Muscle of leg (tissue), 11 donors: ENCODE data around the gene ENG. TPM values are rescaled to one million over a fixed set of nuclear protein-coding genes. Genes with fewer than 3 reads are reported as not detected.

Source experiments
- DNase-seq: peaks from one replicate; pipeline ENCODE4 v3.0.0; 2013
- H3K27ac ChIP-seq: one replicate; pipeline ENCODE4 v1.5.1; 2013; ENCODE audit warnings: mild to moderate bottlenecking, low read length, control low read depth
- H3K27me3 ChIP-seq: one replicate; pipeline ENCODE4 v1.6.1; 2013; ENCODE audit warnings: low read length; ENCODE audit not compliant: control insufficient read depth, insufficient read depth
- H3K36me3 ChIP-seq: one replicate; pipeline ENCODE4 v1.6.1; 2013; ENCODE audit warnings: low read length; ENCODE audit not compliant: control insufficient read depth, insufficient read depth
- H3K4me1 ChIP-seq: one replicate; pipeline ENCODE4 v1.6.1; 2013; ENCODE audit warnings: low read length; ENCODE audit not compliant: control insufficient read depth, insufficient read depth
- H3K4me3 ChIP-seq: one replicate; pipeline ENCODE4 v1.5.1; 2013; ENCODE audit warnings: low read length, control low read depth
- H3K9me3 ChIP-seq: replicated peaks from 2 replicates; pipeline ENCODE4 v1.6.1; 2013; ENCODE audit warnings: low read depth, low read length; ENCODE audit not compliant: control insufficient read depth
- WGBS: methylation state at CpG from one replicate; pipeline ENCODE4 v1.1.5; 2013; ENCODE audit warnings: missing lambda C conversion rate; ENCODE audit not compliant: insufficient coverage; 5-methylcytosine and 5-hydroxymethylcytosine counted together
- polyA plus RNA-seq, 8 donors: library from polyadenylated mRNA; unstranded; fragments of 120-200 nt; gene quantifications; one replicate each; pipeline versions ENCODE4 v1.2.1 to v1.2.3, GENCODE V29; 2013; ENCODE audit warnings: inconsistent platforms in 1 of 8, low replicate concordance in 1 of 8; ENCODE audit not compliant: insufficient read length in 8 of 8, insufficient read depth in 1 of 8
- total RNA-seq: library from RNA; stranded (reverse); fragments of 120-200 nt; gene quantifications from one replicate; pipeline ENCODE4 v1.2.4, GENCODE V29; 2013

ENG gene
- total and polyA plus RNA-seq, 9 donors, result 9.3 to 77.3 (median 61.2) TPM

- Histone ChIP-seq H3K4me1 (peaks cover 39% of the 10 kb centered on the region), H3K36me3 (peaks cover 5% of the 10 kb centered on the region), H3K27ac (no peak overlapping the region), H3K9me3 (no peaks in the 10 kb centered on the region), H3K4me3 (peak overlapping the region; percentile 35), H3K27me3 (no peaks in the 10 kb centered on the region)
- 88% methylated on average over 1 of the region's 5 CpGs for WGBS
- no peak for DNase-seq
Measured at GRCh38 chr9:127776924-127777289, 77.6 kb downstream of the ENG start.

GRCh38 chr9:127776195-127776923 lies 78.1 kb downstream of the ENG start:
- no peaks in the 10 kb centered on the region for H3K9me3 ChIP-seq
- peak overlapping the region; percentile 6 for H3K27ac ChIP-seq
- peaks cover 39% of the 10 kb centered on the region for H3K4me1 ChIP-seq
- peak overlapping the region; percentile 35 for H3K4me3 ChIP-seq
- peak; percentile 61 for DNase-seq
- 58% methylated on average over 3 of the region's 15 CpGs for WGBS
- peaks cover 5% of the 10 kb centered on the region for H3K36me3 ChIP-seq
- H3K27me3 ChIP-seq, result no peaks in the 10 kb centered on the region

DNA sequence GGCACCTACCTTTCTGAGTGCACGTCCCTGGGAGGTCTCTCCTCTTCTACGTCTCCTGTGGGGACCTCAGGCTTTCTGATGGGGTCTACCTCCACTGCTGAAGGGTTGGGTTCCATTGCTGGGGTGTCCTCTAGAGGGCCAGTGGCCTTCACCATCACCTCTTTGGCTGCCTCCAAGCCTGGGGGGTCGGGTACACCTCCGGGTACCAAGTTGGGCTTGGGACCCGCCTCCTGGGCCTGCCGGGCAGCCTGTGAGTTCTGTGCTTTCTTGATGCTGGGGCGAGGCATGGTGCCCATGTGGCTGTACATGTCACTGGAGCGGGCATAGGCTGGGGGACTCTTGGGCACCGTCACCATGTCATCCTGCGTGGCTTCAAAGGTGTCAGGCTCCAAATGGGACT lies 80.5 kb downstream of the ENG start:
- no peak overlapping the region for H3K4me3 ChIP-seq
- H3K27ac ChIP-seq, result no peak overlapping the region
- DNase-seq, result no peak
- peaks cover 5% of the 10 kb centered on the region for H3K36me3 ChIP-seq
- peaks cover 39% of the 10 kb centered on the region for H3K4me1 ChIP-seq
- 79% methylated on average over 10 of the region's 10 CpGs for WGBS
- no peaks in the 10 kb centered on the region for H3K9me3 ChIP-seq
- H3K27me3 ChIP-seq, result no peaks in the 10 kb centered on the region

GRCh38 chr9:127773272-127773671 lies 81.2 kb downstream of the ENG start:
- Histone ChIP-seq H3K27me3 (no peaks in the 10 kb centered on the region), H3K4me3 (no peak overlapping the region), H3K9me3 (no peaks in the 10 kb centered on the region), H3K36me3 (peaks cover 5% of the 10 kb centered on the region), H3K4me1 (peaks cover 33% of the 10 kb centered on the region), H3K27ac (no peak overlapping the region)
- no peak for DNase-seq
- 74% methylated on average over 3 of the region's 3 CpGs for WGBS

GRCh38 chr9:127772603-127773002 lies 81.9 kb downstream of the ENG start:
- DNase-seq, result no peak
- no peaks in the 10 kb centered on the region for H3K9me3 ChIP-seq
- 100% methylated on average over 1 of the region's 5 CpGs for WGBS
- peaks cover 37% of the 10 kb centered on the region for H3K4me1 ChIP-seq
- no peak overlapping the region for H3K4me3 ChIP-seq
- no peak overlapping the region for H3K27ac ChIP-seq
- H3K27me3 ChIP-seq, result no peaks in the 10 kb centered on the region
- peaks cover 5% of the 10 kb centered on the region for H3K36me3 ChIP-seq

GRCh38 chr9:127771570-127772189 lies 82.8 kb downstream of the ENG start:
- Histone ChIP-seq H3K27ac (no peak overlapping the region), H3K36me3 (peaks cover 13% of the 10 kb centered on the region), H3K9me3 (no peaks in the 10 kb centered on the region), H3K4me3 (peak overlapping the region; percentile 41), H3K27me3 (no peaks in the 10 kb centered on the region), H3K4me1 (peaks cover 38% of the 10 kb centered on the region)
- DNase-seq, result no peak
- WGBS, result no CpG with 5 or more reads among the region's 19 CpGs

- Histone ChIP-seq H3K9me3 (no peaks in the 10 kb centered on the region), H3K4me1 (peaks cover 33% of the 10 kb centered on the region), H3K27me3 (no peaks in the 10 kb centered on the region), H3K4me3 (peak overlapping the region; percentile 41), H3K27ac (peak overlapping the region; percentile 56), H3K36me3 (peaks cover 13% of the 10 kb centered on the region)
- DNase-seq, result peak; percentile 98
- WGBS, result under 1% methylated on average over 38 of the region's 43 CpGs
Measured at GRCh38 chr9:127770905-127771569, 83.4 kb downstream of the ENG start.

- H3K9me3 ChIP-seq, result no peaks in the 10 kb centered on the region
- H3K4me3 ChIP-seq, result peak overlapping the region; percentile 41
- no peak for DNase-seq
- peaks cover 33% of the 10 kb centered on the region for H3K4me1 ChIP-seq
- WGBS, result no CpG with 5 or more reads among the region's 3 CpGs
- H3K27ac ChIP-seq, result peak overlapping the region; percentile 56
- no peaks in the 10 kb centered on the region for H3K27me3 ChIP-seq
- peaks cover 13% of the 10 kb centered on the region for H3K36me3 ChIP-seq
Measured at GRCh38 chr9:127770583-127770904, 83.9 kb downstream of the ENG start.

- Histone ChIP-seq H3K4me1 (peaks cover 33% of the 10 kb centered on the region), H3K9me3 (no peaks in the 10 kb centered on the region)
- 56% methylated on average over 4 of the region's 4 CpGs for WGBS
Measured at GRCh38 chr9:127769929-127770582, 84.4 kb downstream of the ENG start.

DNA sequence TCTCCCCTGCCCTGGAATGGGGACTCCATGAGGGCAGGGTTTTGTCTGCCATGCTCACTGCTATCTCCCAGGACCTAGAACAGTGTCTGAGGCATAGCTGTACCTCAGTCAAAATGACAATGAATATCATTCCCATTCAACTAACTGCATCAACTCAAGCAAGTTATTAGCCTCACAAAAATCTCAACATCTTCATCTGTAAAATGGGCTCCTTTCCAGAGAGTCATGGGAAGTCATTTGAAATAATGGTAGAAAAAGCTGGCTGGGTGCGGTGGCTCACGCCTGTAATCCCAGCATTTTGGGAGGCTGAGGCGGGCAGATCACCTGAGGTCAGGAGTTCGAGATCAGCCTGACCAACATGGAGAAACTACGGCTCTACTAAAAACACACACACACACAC lies 85.4 kb downstream of the ENG start:
- peak overlapping the region; percentile 79 for H3K27ac ChIP-seq
- H3K9me3 ChIP-seq, result no peaks in the 10 kb centered on the region
- peaks cover 37% of the 10 kb centered on the region for H3K4me1 ChIP-seq
- DNase-seq, result no peak
- H3K36me3 ChIP-seq, result peaks cover 13% of the 10 kb centered on the region
- no CpG with 5 or more reads among the region's 5 CpGs for WGBS
- H3K4me3 ChIP-seq, result no peak overlapping the region
- no peaks in the 10 kb centered on the region for H3K27me3 ChIP-seq

More at GRCh38 chr9:127769929-127770582, 84.4 kb downstream of the ENG start:
- H3K4me3 ChIP-seq, result peak overlapping the region; percentile 41
- no peak for DNase-seq
- H3K27me3 ChIP-seq, result no peaks in the 10 kb centered on the region
- peak overlapping the region; percentile 56 for H3K27ac ChIP-seq
- H3K36me3 ChIP-seq, result peaks cover 13% of the 10 kb centered on the region
